SK-N-SH treated with all-trans-retinoic acid at 6 μM for 48 hours (cell line): ENCODE measurements around the gene C20orf202.

Experiments
- ATAC-seq: fragments of 200-7000 bp; cut with Tn5 transposase; 3 replicates; pipeline ENCODE4 v1.9.1; 2020; ENCODE audit warnings: mild to moderate bottlenecking, moderate library complexity
- ARNTL ChIP-seq: fragments of 450-650 bp; formaldehyde crosslinking; IDR thresholded peaks from 2 replicates; pipeline ENCODE4 v1.5.0; 2020; ENCODE audit warnings: low read depth, mild to moderate bottlenecking, moderate library complexity, borderline replicate concordance
- BACH2 ChIP-seq: fragments of 250-450 bp; sonication (Bioruptor Pico); IDR thresholded peaks from 2 replicates; pipeline ENCODE4 v1.9.0; 2021; ENCODE audit warnings: mild to moderate bottlenecking, borderline replicate concordance
- CSDC2 ChIP-seq: fragments of 250-450 bp; sonication (Bioruptor Pico); IDR thresholded peaks from 2 replicates; pipeline ENCODE4 v1.5.0; 2020; ENCODE audit warnings: mild to moderate bottlenecking, moderate library complexity
- ESRRG ChIP-seq: fragments of 250-450 bp; sonication (Bioruptor Pico); IDR thresholded peaks from 2 replicates; pipeline ENCODE4 v1.6.1; 2021; ENCODE audit warnings: mild to moderate bottlenecking
- OSR1 ChIP-seq: fragments of 250-450 bp; sonication (Bioruptor Pico); IDR thresholded peaks from 2 replicates; pipeline ENCODE4 v1.8.0; 2022; ENCODE audit warnings: moderate library complexity, mild to moderate bottlenecking, inconsistent platforms
- PPARA ChIP-seq: fragments of 250-450 bp; sonication (Bioruptor Pico); IDR thresholded peaks from 2 replicates; pipeline ENCODE4 v1.5.0; 2020; ENCODE audit warnings: mild to moderate bottlenecking, borderline replicate concordance
- RARB ChIP-seq: fragments of 250-450 bp; sonication (Bioruptor Pico); IDR thresholded peaks from 2 replicates; pipeline ENCODE4 v1.8.0; 2021; ENCODE audit warnings: mild to moderate bottlenecking, moderate library complexity
- SNAI2 ChIP-seq: fragments of 250-450 bp; sonication (Bioruptor Pico); IDR thresholded peaks from 2 replicates; pipeline ENCODE4 v1.5.0; 2020; ENCODE audit warnings: mild to moderate bottlenecking, moderate library complexity
- TCF4 ChIP-seq: fragments of 250-450 bp; sonication (Bioruptor Pico); IDR thresholded peaks from 2 replicates; pipeline ENCODE4 v1.8.0; 2021; ENCODE audit warnings: mild to moderate bottlenecking, moderate library complexity, borderline replicate concordance
- TOX ChIP-seq: fragments of 250-450 bp; sonication (Bioruptor Pico); IDR thresholded peaks from 2 replicates; pipeline ENCODE4 v1.8.0; 2021; ENCODE audit warnings: mild to moderate bottlenecking, moderate library complexity, borderline replicate concordance
- ZC3H10 ChIP-seq: fragments of 250-450 bp; sonication (Bioruptor Pico); IDR thresholded peaks from 2 replicates; pipeline ENCODE4 v1.5.1; 2021; ENCODE audit warnings: mild to moderate bottlenecking, moderate library complexity
- ZFP3 ChIP-seq: fragments of 250-450 bp; sonication (Bioruptor Pico); IDR thresholded peaks from 2 replicates; pipeline ENCODE4 v1.5.0; 2020; ENCODE audit warnings: mild to moderate bottlenecking, moderate library complexity
- ZFP30 ChIP-seq: fragments of 450-650 bp; formaldehyde crosslinking; IDR thresholded peaks from 2 replicates; pipeline ENCODE4 v1.5.0; 2022; ENCODE audit warnings: mild to moderate bottlenecking, moderate library complexity
- ZNF565 ChIP-seq: fragments of 450-650 bp; formaldehyde crosslinking; conservative IDR thresholded peaks from 2 replicates; pipeline ENCODE4 v1.5.0; 2020; ENCODE audit warnings: low read depth, mild to moderate bottlenecking, moderate library complexity
- ZNF70 ChIP-seq: fragments of 450-650 bp; formaldehyde crosslinking; IDR thresholded peaks from 2 replicates; pipeline ENCODE4 v1.5.0; 2020; ENCODE audit warnings: mild to moderate bottlenecking, moderate library complexity
- ZNF8 ChIP-seq: fragments of 450-650 bp; formaldehyde crosslinking; IDR thresholded peaks from 2 replicates; pipeline ENCODE4 v1.5.0; 2020; ENCODE audit warnings: mild to moderate bottlenecking, moderate library complexity
- TF ChIP-seq, protein P1 (sequence below): fragments of 250-450 bp; sonication (Bioruptor Pico); IDR thresholded peaks from 2 replicates; pipeline ENCODE4 v1.8.0; 2020; ENCODE audit warnings: mild to moderate bottlenecking, moderate library complexity, borderline replicate concordance
- TF ChIP-seq, protein P2 (sequence below): fragments of 250-450 bp; sonication (Bioruptor Pico); IDR thresholded peaks from 2 replicates; pipeline ENCODE4 v1.8.0; 2021; ENCODE audit warnings: low read depth, mild to moderate bottlenecking, moderate library complexity, borderline replicate concordance
- TF ChIP-seq, protein P3 (sequence below): fragments of 250-450 bp; sonication (Bioruptor Pico); IDR thresholded peaks from 2 replicates; pipeline ENCODE4 v1.5.1; 2020; ENCODE audit warnings: low read depth, mild to moderate bottlenecking, moderate library complexity
- TF ChIP-seq, protein P4 (sequence below): fragments of 250-450 bp; sonication (Bioruptor Pico); IDR thresholded peaks from 2 replicates; pipeline ENCODE4 v1.5.1; 2021; ENCODE audit warnings: mild to moderate bottlenecking, moderate library complexity
- TF ChIP-seq, protein P5 (sequence below): fragments of 250-450 bp; sonication (Bioruptor Pico); IDR thresholded peaks from 2 replicates; pipeline ENCODE4 v1.5.0; 2020; ENCODE audit warnings: mild to moderate bottlenecking, moderate library complexity

The C20orf202 gene

DNA sequence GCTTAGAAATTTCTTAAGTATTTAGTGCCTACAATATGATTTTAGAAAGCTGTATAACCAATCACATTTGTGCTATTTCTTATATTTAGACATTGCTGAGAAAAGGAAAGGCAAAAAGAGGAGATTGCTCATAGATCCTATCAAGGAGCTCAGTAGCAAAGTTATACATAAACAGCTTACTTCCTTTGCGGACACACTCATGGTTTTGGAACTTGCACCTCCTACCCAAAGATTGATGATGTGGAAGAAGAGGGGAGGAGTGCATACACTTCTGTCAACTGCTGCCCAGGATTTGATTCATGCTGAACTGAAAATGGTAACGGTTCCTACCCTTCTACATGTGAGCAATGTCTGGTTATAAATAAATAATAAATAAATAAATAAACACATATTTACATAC is 39.3 kb downstream of the C20orf202 start:
- peak; percentile 88 for ATAC-seq
- TF ChIP-seq ZFP3 (CRISPR knock-in tag) (no peak), ZNF8 (no peak), CSDC2 (no peak), ZC3H10 (CRISPR knock-in tag) (no peak), PPARA (no peak), ARNTL (CRISPR knock-in tag) (no peak), TOX (CRISPR knock-in tag) (no peak), TCF4 (CRISPR knock-in tag) (no peak), ESRRG (CRISPR knock-in tag) (no peak), ZNF70 (no peak), ZFP30 (no peak), OSR1 (no peak), SNAI2 (no peak)
- TF ChIP-seq, protein P1, sequence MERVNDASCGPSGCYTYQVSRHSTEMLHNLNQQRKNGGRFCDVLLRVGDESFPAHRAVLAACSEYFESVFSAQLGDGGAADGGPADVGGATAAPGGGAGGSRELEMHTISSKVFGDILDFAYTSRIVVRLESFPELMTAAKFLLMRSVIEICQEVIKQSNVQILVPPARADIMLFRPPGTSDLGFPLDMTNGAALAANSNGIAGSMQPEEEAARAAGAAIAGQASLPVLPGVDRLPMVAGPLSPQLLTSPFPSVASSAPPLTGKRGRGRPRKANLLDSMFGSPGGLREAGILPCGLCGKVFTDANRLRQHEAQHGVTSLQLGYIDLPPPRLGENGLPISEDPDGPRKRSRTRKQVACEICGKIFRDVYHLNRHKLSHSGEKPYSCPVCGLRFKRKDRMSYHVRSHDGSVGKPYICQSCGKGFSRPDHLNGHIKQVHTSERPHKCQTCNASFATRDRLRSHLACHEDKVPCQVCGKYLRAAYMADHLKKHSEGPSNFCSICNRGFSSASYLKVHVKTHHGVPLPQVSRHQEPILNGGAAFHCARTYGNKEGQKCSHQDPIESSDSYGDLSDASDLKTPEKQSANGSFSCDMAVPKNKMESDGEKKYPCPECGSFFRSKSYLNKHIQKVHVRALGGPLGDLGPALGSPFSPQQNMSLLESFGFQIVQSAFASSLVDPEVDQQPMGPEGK (CRISPR knock-in tag): no peak
- TF ChIP-seq, protein P2, sequence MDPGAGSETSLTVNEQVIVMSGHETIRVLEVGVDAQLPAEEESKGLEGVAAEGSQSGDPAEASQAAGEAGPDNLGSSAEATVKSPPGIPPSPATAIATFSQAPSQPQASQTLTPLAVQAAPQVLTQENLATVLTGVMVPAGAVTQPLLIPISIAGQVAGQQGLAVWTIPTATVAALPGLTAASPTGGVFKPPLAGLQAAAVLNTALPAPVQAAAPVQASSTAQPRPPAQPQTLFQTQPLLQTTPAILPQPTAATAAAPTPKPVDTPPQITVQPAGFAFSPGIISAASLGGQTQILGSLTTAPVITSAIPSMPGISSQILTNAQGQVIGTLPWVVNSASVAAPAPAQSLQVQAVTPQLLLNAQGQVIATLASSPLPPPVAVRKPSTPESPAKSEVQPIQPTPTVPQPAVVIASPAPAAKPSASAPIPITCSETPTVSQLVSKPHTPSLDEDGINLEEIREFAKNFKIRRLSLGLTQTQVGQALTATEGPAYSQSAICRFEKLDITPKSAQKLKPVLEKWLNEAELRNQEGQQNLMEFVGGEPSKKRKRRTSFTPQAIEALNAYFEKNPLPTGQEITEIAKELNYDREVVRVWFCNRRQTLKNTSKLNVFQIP (CRISPR knock-in tag): no peak
- TF ChIP-seq, protein P3, sequence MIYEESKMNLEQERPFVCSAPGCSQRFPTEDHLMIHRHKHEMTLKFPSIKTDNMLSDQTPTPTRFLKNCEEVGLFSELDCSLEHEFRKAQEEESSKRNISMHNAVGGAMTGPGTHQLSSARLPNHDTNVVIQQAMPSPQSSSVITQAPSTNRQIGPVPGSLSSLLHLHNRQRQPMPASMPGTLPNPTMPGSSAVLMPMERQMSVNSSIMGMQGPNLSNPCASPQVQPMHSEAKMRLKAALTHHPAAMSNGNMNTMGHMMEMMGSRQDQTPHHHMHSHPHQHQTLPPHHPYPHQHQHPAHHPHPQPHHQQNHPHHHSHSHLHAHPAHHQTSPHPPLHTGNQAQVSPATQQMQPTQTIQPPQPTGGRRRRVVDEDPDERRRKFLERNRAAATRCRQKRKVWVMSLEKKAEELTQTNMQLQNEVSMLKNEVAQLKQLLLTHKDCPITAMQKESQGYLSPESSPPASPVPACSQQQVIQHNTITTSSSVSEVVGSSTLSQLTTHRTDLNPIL (CRISPR knock-in tag): no peak
- TF ChIP-seq, protein P4, sequence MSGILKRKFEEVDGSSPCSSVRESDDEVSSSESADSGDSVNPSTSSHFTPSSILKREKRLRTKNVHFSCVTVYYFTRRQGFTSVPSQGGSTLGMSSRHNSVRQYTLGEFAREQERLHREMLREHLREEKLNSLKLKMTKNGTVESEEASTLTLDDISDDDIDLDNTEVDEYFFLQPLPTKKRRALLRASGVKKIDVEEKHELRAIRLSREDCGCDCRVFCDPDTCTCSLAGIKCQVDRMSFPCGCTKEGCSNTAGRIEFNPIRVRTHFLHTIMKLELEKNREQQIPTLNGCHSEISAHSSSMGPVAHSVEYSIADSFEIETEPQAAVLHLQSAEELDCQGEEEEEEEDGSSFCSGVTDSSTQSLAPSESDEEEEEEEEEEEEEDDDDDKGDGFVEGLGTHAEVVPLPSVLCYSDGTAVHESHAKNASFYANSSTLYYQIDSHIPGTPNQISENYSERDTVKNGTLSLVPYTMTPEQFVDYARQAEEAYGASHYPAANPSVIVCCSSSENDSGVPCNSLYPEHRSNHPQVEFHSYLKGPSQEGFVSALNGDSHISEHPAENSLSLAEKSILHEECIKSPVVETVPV (CRISPR knock-in tag): no peak
- TF ChIP-seq, protein P5, sequence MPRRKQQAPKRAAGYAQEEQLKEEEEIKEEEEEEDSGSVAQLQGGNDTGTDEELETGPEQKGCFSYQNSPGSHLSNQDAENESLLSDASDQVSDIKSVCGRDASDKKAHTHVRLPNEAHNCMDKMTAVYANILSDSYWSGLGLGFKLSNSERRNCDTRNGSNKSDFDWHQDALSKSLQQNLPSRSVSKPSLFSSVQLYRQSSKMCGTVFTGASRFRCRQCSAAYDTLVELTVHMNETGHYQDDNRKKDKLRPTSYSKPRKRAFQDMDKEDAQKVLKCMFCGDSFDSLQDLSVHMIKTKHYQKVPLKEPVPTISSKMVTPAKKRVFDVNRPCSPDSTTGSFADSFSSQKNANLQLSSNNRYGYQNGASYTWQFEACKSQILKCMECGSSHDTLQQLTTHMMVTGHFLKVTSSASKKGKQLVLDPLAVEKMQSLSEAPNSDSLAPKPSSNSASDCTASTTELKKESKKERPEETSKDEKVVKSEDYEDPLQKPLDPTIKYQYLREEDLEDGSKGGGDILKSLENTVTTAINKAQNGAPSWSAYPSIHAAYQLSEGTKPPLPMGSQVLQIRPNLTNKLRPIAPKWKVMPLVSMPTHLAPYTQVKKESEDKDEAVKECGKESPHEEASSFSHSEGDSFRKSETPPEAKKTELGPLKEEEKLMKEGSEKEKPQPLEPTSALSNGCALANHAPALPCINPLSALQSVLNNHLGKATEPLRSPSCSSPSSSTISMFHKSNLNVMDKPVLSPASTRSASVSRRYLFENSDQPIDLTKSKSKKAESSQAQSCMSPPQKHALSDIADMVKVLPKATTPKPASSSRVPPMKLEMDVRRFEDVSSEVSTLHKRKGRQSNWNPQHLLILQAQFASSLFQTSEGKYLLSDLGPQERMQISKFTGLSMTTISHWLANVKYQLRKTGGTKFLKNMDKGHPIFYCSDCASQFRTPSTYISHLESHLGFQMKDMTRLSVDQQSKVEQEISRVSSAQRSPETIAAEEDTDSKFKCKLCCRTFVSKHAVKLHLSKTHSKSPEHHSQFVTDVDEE (CRISPR knock-in tag): no peak

DNA sequence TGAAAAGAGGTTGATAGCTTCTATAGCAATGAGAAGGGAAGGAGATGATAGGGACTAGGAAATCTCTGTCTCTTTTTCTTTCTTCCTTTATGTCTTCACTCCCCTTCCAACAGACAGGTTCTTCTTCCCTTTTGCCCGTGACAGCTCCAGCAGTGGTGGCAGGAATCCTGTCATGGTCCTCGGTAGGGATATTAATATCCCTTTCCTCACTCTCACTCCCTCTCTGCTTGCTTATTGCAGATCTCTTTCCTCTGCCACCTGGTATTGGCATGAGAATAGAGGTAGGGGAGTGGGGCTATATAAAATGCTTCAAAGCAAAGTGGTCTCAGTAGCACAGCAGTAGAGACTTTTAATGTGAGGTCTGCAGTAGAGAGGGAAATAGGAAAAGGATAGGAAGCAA is 42.3 kb downstream of the C20orf202 start:
- TF ChIP-seq, protein P2 (CRISPR knock-in tag): no peak
- TF ChIP-seq, protein P1 (CRISPR knock-in tag): no peak
- TF ChIP-seq SNAI2 (no peak), ZNF70 (no peak), BACH2 (CRISPR knock-in tag) (no peak), ZNF565 (CRISPR knock-in tag) (no peak), TCF4 (CRISPR knock-in tag) (no peak), TOX (CRISPR knock-in tag) (no peak), ZFP30 (no peak), ZFP3 (CRISPR knock-in tag) (no peak), CSDC2 (no peak), RARB (no peak)
- TF ChIP-seq, protein P4 (CRISPR knock-in tag): no peak
- TF ChIP-seq, protein P3 (CRISPR knock-in tag): no peak
- ATAC-seq: no peak
